Tibial artery (tissue), 4 donors: ENCODE measurements around the gene WDR86.
A peak's percentile ranks its signal among the peaks of the same experiment; 100 is the strongest.

ENCODE experiments used
- DNase-seq, 2 donors: peaks; one replicate each; pipeline ENCODE4 v3.0.0-alpha.2; 2019
- H3K27ac ChIP-seq, 2 donors: fragments of 200-600 bp; sonication (generic) in 1 of 2; 1 replicate in 1 of 2; 2 replicates in 1 of 2; pipeline ENCODE4 v1.5.1; 2018 to 2019; ENCODE audit warnings: mild to moderate bottlenecking in 1 of 2
- H3K27me3 ChIP-seq, 2 donors: fragments of 200-600 bp; sonication (generic) in 1 of 2; one replicate each; pipeline versions ENCODE4 v1.5.1 to v1.6.0; 2016 to 2019
- H3K36me3 ChIP-seq, 3 donors: fragments of 200-600 bp; sonication (generic) in 2 of 3; one replicate each; pipeline ENCODE4 v1.5.1; 2016 to 2019; ENCODE audit warnings: mild to moderate bottlenecking in 2 of 3
- H3K4me1 ChIP-seq, 4 donors: fragments of 200-600 bp; sonication (generic) in 2 of 4; 1 replicate in 3 of 4; 2 replicates in 1 of 4; pipeline ENCODE4 v1.5.1; 2016 to 2019
- H3K4me3 ChIP-seq, 2 donors: fragments of 200-600 bp; sonication (generic) in 1 of 2; 1 replicate in 1 of 2; 2 replicates in 1 of 2; pipeline ENCODE4 v1.5.1; 2018 to 2019; ENCODE audit warnings: mild to moderate bottlenecking in 2 of 2
- H3K9me3 ChIP-seq, 3 donors: fragments of 200-600 bp; sonication (generic) in 1 of 3; one replicate each; pipeline ENCODE4 v1.5.1; 2016 to 2019
- CTCF ChIP-seq, 2 experiments: fragments of 200-600 bp in 1 of 2; fragments of 450-650 bp in 1 of 2; IDR thresholded peaks; one replicate each; pipeline ENCODE4 v1.5.1; 2017 to 2019; ENCODE audit warnings: antibody characterized with exemption in 2 of 2, mild to moderate bottlenecking in 1 of 2, moderate library complexity in 1 of 2
- intact Hi-C: fragments of 100-400 bp; cut with DNase I; formaldehyde crosslinking; loops from one replicate; pipeline ENCODE4 v1.15.0; 2023; ENCODE audit warnings: low total_unique reads

WDR86 gene

GRCh38 chr7:151446412-151446811 is 36.6 kb upstream of the WDR86 start:
- no peak overlapping the region for H3K4me3 ChIP-seq
- H3K27ac ChIP-seq: no peak overlapping the region
- intact Hi-C loops: loop anchor here (2.0 to 5.0 kb wide), 2 partner anchors 78 to 139 kb away; no protein-coding TSS in a partner anchor
- no peak for TF ChIP-seq CTCF (IDR thresholded peaks at IDR 0.05)
- no peaks in the 10 kb centered on the region for H3K9me3 ChIP-seq
- no peaks in the 10 kb centered on the region for H3K27me3 ChIP-seq
- H3K36me3 ChIP-seq: no peaks in the 10 kb centered on the region
- peak in 1 of 2 donors; percentile 49 for DNase-seq
- H3K4me1 ChIP-seq: peaks cover 0 to 20% (median 13%) of the 10 kb centered on the region in 4 donors

- intact Hi-C loops: loop anchor here (5.0 kb wide), 1 partner anchor 137 kb away; no protein-coding TSS in a partner anchor
- Histone ChIP-seq H3K27ac (no peak overlapping the region), H3K36me3 (no peaks in the 10 kb centered on the region), H3K9me3 (no peaks in the 10 kb centered on the region), H3K4me1 (peaks cover 0 to 38% (median 31%) of the 10 kb centered on the region in 4 donors), H3K27me3 (no peaks in the 10 kb centered on the region), H3K4me3 (no peak overlapping the region)
- DNase-seq: no peak
- TF ChIP-seq CTCF (IDR thresholded peaks at IDR 0.05): no peak
Observed at GRCh38 chr7:151444632-151445031, 34.8 kb upstream of the WDR86 start.

- no peaks in the 10 kb centered on the region for H3K36me3 ChIP-seq
- peak overlapping the region in 1 of 2 donors; percentile 5 for H3K27ac ChIP-seq
- H3K27me3 ChIP-seq: no peaks in the 10 kb centered on the region
- H3K4me1 ChIP-seq: peaks cover 0 to 42% (median 31%) of the 10 kb centered on the region in 4 donors
- no peak for DNase-seq
- no peak for TF ChIP-seq CTCF (IDR thresholded peaks at IDR 0.05)
- H3K4me3 ChIP-seq: no peak overlapping the region
- H3K9me3 ChIP-seq: no peaks in the 10 kb centered on the region
- intact Hi-C loops: no loop called here
Observed at GRCh38 chr7:151442776-151443496, 33.1 kb upstream of the WDR86 start.

GRCh38 chr7:151440799-151441445 is 31.1 kb upstream of the WDR86 start:
- no peak for TF ChIP-seq CTCF (IDR thresholded peaks at IDR 0.05)
- peak in 1 of 2 donors; percentile 71 for DNase-seq
- intact Hi-C loops: loop anchor here (2.0 kb wide), 1 partner anchor 14 kb away; no protein-coding TSS in a partner anchor
- Histone ChIP-seq H3K27me3 (no peaks in the 10 kb centered on the region), H3K4me1 (peaks cover 0 to 60% (median 49%) of the 10 kb centered on the region in 4 donors), H3K27ac (peak overlapping the region; percentile 83 to 88), H3K4me3 (peak overlapping the region in 1 of 2 donors; percentile 13), H3K9me3 (no peaks in the 10 kb centered on the region), H3K36me3 (no peaks in the 10 kb centered on the region)

GRCh38 chr7:151439855-151440798 is 30.3 kb upstream of the WDR86 start, which contains the start of gene CRYGN:
Gene CRYGN (minus strand): TSS chr7:151440141. CDS start chr7:151439917, 224 bp downstream.
- peaks cover 0 to 68% (median 56%) of the 10 kb centered on the region in 4 donors for H3K4me1 ChIP-seq
- H3K36me3 ChIP-seq: no peaks in the 10 kb centered on the region
- no peaks in the 10 kb centered on the region for H3K9me3 ChIP-seq
- peak in 1 of 2 donors; percentile 68 for DNase-seq
- H3K4me3 ChIP-seq: peak within 1 kb of the TSS in 1 of 2 donors; percentile 13
- intact Hi-C loops: loop anchor here (2.0 kb wide), 1 partner anchor 13 kb away; no protein-coding TSS in a partner anchor
- H3K27ac ChIP-seq: peak within 1 kb of the TSS; percentile 83 to 88
- no peak for TF ChIP-seq CTCF (IDR thresholded peaks at IDR 0.05)
- no peaks in the 10 kb centered on the region for H3K27me3 ChIP-seq
